ENCODE measurements around the gene FAM47C. TPM values are rescaled to one million over a fixed set of nuclear protein-coding genes. Genes with fewer than 3 reads are reported as not detected.
"Not testable (repeated sequence)": the region's sequence is repeated elsewhere in the genome, so short reads cannot be mapped to it uniquely, and the experiment has no call there.

The FAM47C gene
- not detected for total RNA-seq
- not detected for polyA plus RNA-seq
- long read RNA-seq, donor 1, result 0 reads
- long read RNA-seq, donor 2, result 0 reads

- 60 to 81% methylated on average over 24 of the region's 24 CpGs for WGBS, 2 donors
- intact Hi-C loops (cut with DNase I); H3K36me3 ChIP-seq (ENCODE audit: control insufficient read depth in 1 of 2, insufficient read depth in 2 of 2, low read length in 1 of 2); H3K27ac ChIP-seq (ENCODE audit: low read depth in 1 of 2, low read length in 2 of 2); H3K4me3 ChIP-seq (ENCODE audit: low read length in 2 of 2); H3K27me3 ChIP-seq (ENCODE audit: control insufficient read depth in 1 of 2, insufficient read depth in 2 of 2, low read length in 1 of 2); H3K9me3 ChIP-seq (ENCODE audit: control insufficient read depth, low read length); DNase-seq; H3K4me1 ChIP-seq (ENCODE audit: control insufficient read depth in 1 of 2, insufficient read depth in 2 of 2, low read length in 2 of 2): not testable (repeated sequence)
- ATAC-seq (ENCODE audit: low FRiP score), result peak; percentile 33
These were observed at the start of gene FAM47C for GRCh38 chrX:37008182-37008581. Gene FAM47C (plus strand): TSS chrX:37008366. CDS start chrX:37008411, 45 bp downstream.

DNA sequence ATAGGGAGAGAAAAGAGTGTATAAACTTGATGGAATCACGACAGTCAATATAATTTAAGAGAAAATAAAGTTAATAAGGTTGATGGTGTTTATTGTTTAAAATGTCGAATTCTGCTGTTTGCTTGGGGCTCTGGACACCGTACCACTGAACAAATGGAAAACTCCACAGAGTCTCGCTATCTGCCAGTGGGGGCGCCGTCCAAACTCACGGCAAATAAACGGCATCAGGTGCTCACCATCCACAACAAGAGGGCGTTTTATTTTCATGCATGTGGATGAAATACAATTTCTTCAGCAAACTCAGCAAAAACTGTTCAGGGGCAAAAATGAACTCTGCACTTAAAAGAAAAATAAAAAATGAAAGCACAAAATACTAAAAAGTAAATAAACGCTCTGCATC, 46.6 kb upstream of the FAM47C start:
- no peak overlapping the region for H3K4me3 ChIP-seq (ENCODE audit: low read length in 2 of 2)
- intact Hi-C loops (cut with DNase I), result no loop called here
- H3K27ac ChIP-seq (ENCODE audit: low read depth in 1 of 2, low read length in 2 of 2), result no peak overlapping the region
- ATAC-seq (ENCODE audit: low FRiP score) (no peak), DNase-seq (no peak)
- WGBS, 2 donors, result 39 to 63% methylated on average over 10 of the region's 10 CpGs
- H3K4me1 ChIP-seq (ENCODE audit: control insufficient read depth in 1 of 2, insufficient read depth in 2 of 2, low read length in 2 of 2), result no peaks in the 10 kb centered on the region
- no peaks in the 10 kb centered on the region for H3K27me3 ChIP-seq (ENCODE audit: control insufficient read depth in 1 of 2, insufficient read depth in 2 of 2, low read length in 1 of 2)
- H3K36me3 ChIP-seq (ENCODE audit: control insufficient read depth in 1 of 2, insufficient read depth in 2 of 2, low read length in 1 of 2), result no peaks in the 10 kb centered on the region
- H3K9me3 ChIP-seq (ENCODE audit: control insufficient read depth, low read length), result no peaks in the 10 kb centered on the region

DNA sequence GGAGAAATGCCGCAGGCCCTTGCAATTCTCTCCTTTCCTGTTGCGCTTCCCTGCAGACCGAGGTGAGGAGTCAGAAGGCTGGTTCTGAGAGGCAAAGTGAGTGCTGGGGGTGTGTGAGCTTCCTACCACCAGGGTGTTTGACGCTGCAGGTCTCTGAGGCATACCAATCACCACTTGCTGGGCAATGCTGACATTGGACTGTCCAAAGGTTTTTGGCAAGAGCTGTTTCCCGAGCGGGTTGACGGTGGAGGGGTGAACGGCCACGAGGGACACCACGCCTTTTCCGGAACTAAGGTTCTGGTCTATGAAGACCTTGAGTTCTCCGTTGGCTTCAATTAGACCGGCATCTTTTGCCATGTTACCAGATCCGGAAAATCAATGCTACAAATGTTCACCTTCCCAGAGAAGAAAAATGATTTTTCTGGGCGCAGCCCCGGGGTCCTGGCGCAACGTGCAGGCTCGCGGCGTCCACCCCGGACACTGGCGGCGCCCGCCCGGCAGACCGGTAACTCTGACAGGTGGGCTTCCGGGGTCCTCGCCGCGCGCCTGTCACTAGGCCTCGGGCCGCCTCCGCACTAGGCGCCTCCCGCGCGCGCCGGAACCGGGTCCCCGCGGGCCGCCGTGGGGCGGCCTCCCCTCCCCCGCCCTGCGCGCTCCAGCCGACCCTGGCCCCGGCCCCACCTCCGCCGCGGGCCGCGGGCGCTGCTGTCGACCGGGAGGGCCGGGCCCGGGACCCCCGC, 44.9 kb upstream of the FAM47C start:
- ATAC-seq (ENCODE audit: low FRiP score), result no peak
- H3K27me3 ChIP-seq (ENCODE audit: control insufficient read depth in 1 of 2, insufficient read depth in 2 of 2, low read length in 1 of 2), result no peaks in the 10 kb centered on the region
- peak overlapping the region in 1 of 2 donors; percentile 17 for H3K4me3 ChIP-seq (ENCODE audit: low read length in 2 of 2)
- WGBS, 2 donors, result 10 to 42% methylated on average over 40 to 63 of the region's 63 CpGs
- no peaks in the 10 kb centered on the region for H3K4me1 ChIP-seq (ENCODE audit: control insufficient read depth in 1 of 2, insufficient read depth in 2 of 2, low read length in 2 of 2)
- no peak for DNase-seq
- intact Hi-C loops (cut with DNase I), result no loop called here
- no peak overlapping the region for H3K27ac ChIP-seq (ENCODE audit: low read depth in 1 of 2, low read length in 2 of 2)
- no peaks in the 10 kb centered on the region for H3K9me3 ChIP-seq (ENCODE audit: control insufficient read depth, low read length)
- H3K36me3 ChIP-seq (ENCODE audit: control insufficient read depth in 1 of 2, insufficient read depth in 2 of 2, low read length in 1 of 2), result no peaks in the 10 kb centered on the region

DNA sequence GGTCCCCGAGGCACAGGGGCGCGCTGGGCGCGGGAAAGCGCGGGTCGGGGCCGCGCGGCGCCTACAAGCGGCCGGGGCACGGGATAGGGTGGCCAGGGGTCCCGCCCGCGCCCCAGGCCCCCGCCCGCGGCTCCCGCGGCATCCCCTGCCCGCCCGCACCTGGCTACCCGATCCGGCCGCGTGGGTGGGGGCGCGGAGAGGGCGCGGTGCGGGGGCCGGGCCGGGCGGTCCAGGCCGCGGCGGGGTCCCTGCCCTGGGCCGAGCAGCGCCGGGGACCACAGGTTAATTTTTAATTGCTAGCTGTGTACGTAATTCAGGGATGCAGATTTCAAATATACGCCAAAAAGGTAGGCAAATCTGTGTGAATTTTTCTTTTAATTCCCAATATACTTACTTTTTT, 44.3 kb upstream of the FAM47C start:
- no peaks in the 10 kb centered on the region for H3K27me3 ChIP-seq (ENCODE audit: control insufficient read depth in 1 of 2, insufficient read depth in 2 of 2, low read length in 1 of 2)
- intact Hi-C loops (cut with DNase I), result no loop called here
- H3K4me1 ChIP-seq (ENCODE audit: control insufficient read depth in 1 of 2, insufficient read depth in 2 of 2, low read length in 2 of 2), result no peaks in the 10 kb centered on the region
- no peaks in the 10 kb centered on the region for H3K9me3 ChIP-seq (ENCODE audit: control insufficient read depth, low read length)
- 5 to 26% methylated on average over 43 to 45 of the region's 45 CpGs for WGBS, 2 donors
- no peak overlapping the region for H3K27ac ChIP-seq (ENCODE audit: low read depth in 1 of 2, low read length in 2 of 2)
- ATAC-seq (ENCODE audit: low FRiP score) (no peak), DNase-seq (no peak)
- no peaks in the 10 kb centered on the region for H3K36me3 ChIP-seq (ENCODE audit: control insufficient read depth in 1 of 2, insufficient read depth in 2 of 2, low read length in 1 of 2)
- H3K4me3 ChIP-seq (ENCODE audit: low read length in 2 of 2), result peak overlapping the region in 1 of 2 donors; percentile 17

DNA sequence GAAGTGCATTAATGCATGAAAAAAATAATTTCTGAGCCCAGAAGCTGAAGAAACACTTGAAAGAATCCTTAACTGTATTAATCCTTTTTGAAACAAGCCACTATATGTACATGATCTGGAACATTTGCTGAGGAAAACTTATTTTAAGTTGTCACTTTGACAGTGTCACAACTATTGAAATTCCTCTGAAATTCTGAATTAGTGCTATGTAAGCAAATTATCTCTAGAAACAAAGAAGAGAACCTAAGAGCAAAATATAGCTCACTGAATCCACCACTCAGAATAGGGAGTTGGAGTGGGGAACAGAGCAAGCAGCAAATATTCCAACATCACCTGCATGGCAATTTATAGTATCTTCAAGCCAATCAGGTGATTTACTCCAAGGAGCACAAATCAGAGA, 34.6 kb upstream of the FAM47C start:
- DNase-seq (no peak), ATAC-seq (ENCODE audit: low FRiP score) (no peak)
- Histone ChIP-seq H3K4me3 (ENCODE audit: low read length in 2 of 2) (no peak overlapping the region), H3K27ac (ENCODE audit: low read depth in 1 of 2, low read length in 2 of 2) (no peak overlapping the region), H3K27me3 (ENCODE audit: control insufficient read depth in 1 of 2, insufficient read depth in 2 of 2, low read length in 1 of 2) (no peaks in the 10 kb centered on the region), H3K9me3 (ENCODE audit: control insufficient read depth, low read length) (no peaks in the 10 kb centered on the region), H3K4me1 (ENCODE audit: control insufficient read depth in 1 of 2, insufficient read depth in 2 of 2, low read length in 2 of 2) (no peaks in the 10 kb centered on the region), H3K36me3 (ENCODE audit: control insufficient read depth in 1 of 2, insufficient read depth in 2 of 2, low read length in 1 of 2) (no peaks in the 10 kb centered on the region)
- intact Hi-C loops (cut with DNase I), result no loop called here

- H3K4me1 ChIP-seq (ENCODE audit: control insufficient read depth in 1 of 2, insufficient read depth in 2 of 2, low read length in 2 of 2), result no peaks in the 10 kb centered on the region
- H3K9me3 ChIP-seq (ENCODE audit: control insufficient read depth, low read length), result no peaks in the 10 kb centered on the region
- intact Hi-C loops (cut with DNase I), result no loop called here
- no peak overlapping the region for H3K27ac ChIP-seq (ENCODE audit: low read depth in 1 of 2, low read length in 2 of 2)
- 79 to 92% methylated on average over 6 of the region's 6 CpGs for WGBS, 2 donors
- ATAC-seq (ENCODE audit: low FRiP score) (no peak), DNase-seq (no peak)
- H3K4me3 ChIP-seq (ENCODE audit: low read length in 2 of 2), result no peak overlapping the region
- H3K36me3 ChIP-seq (ENCODE audit: control insufficient read depth in 1 of 2, insufficient read depth in 2 of 2, low read length in 1 of 2), result no peaks in the 10 kb centered on the region
- no peaks in the 10 kb centered on the region for H3K27me3 ChIP-seq (ENCODE audit: control insufficient read depth in 1 of 2, insufficient read depth in 2 of 2, low read length in 1 of 2)
These were observed 33.3 kb upstream of the FAM47C start for GRCh38 chrX:36974911-36975310.

- Histone ChIP-seq H3K36me3 (ENCODE audit: control insufficient read depth in 1 of 2, insufficient read depth in 2 of 2, low read length in 1 of 2) (no peaks in the 10 kb centered on the region), H3K4me3 (ENCODE audit: low read length in 2 of 2) (no peak overlapping the region), H3K27ac (ENCODE audit: low read depth in 1 of 2, low read length in 2 of 2) (no peak overlapping the region), H3K9me3 (ENCODE audit: control insufficient read depth, low read length) (no peaks in the 10 kb centered on the region), H3K27me3 (ENCODE audit: control insufficient read depth in 1 of 2, insufficient read depth in 2 of 2, low read length in 1 of 2) (no peaks in the 10 kb centered on the region), H3K4me1 (ENCODE audit: control insufficient read depth in 1 of 2, insufficient read depth in 2 of 2, low read length in 2 of 2) (no peaks in the 10 kb centered on the region)
- 14 to 47% methylated on average over 2 of the region's 2 CpGs for WGBS, 2 donors
- DNase-seq, result no peak
- ATAC-seq (ENCODE audit: low FRiP score), result no peak
- intact Hi-C loops (cut with DNase I), result no loop called here
These were observed 29.3 kb upstream of the FAM47C start for GRCh38 chrX:36978886-36979285.

GRCh38 chrX:36983831-36984230, 24.3 kb upstream of the FAM47C start:
- Histone ChIP-seq H3K27me3 (ENCODE audit: control insufficient read depth in 1 of 2, insufficient read depth in 2 of 2, low read length in 1 of 2) (no peaks in the 10 kb centered on the region), H3K27ac (ENCODE audit: low read depth in 1 of 2, low read length in 2 of 2) (no peak overlapping the region), H3K4me3 (ENCODE audit: low read length in 2 of 2) (no peak overlapping the region), H3K36me3 (ENCODE audit: control insufficient read depth in 1 of 2, insufficient read depth in 2 of 2, low read length in 1 of 2) (no peaks in the 10 kb centered on the region), H3K4me1 (ENCODE audit: control insufficient read depth in 1 of 2, insufficient read depth in 2 of 2, low read length in 2 of 2) (no peaks in the 10 kb centered on the region), H3K9me3 (ENCODE audit: control insufficient read depth, low read length) (no peaks in the 10 kb centered on the region)
- DNase-seq (no peak), ATAC-seq (ENCODE audit: low FRiP score) (no peak)
- intact Hi-C loops (cut with DNase I), result no loop called here
- 49 to 53% methylated on average over 3 of the region's 3 CpGs for WGBS, 2 donors

DNA sequence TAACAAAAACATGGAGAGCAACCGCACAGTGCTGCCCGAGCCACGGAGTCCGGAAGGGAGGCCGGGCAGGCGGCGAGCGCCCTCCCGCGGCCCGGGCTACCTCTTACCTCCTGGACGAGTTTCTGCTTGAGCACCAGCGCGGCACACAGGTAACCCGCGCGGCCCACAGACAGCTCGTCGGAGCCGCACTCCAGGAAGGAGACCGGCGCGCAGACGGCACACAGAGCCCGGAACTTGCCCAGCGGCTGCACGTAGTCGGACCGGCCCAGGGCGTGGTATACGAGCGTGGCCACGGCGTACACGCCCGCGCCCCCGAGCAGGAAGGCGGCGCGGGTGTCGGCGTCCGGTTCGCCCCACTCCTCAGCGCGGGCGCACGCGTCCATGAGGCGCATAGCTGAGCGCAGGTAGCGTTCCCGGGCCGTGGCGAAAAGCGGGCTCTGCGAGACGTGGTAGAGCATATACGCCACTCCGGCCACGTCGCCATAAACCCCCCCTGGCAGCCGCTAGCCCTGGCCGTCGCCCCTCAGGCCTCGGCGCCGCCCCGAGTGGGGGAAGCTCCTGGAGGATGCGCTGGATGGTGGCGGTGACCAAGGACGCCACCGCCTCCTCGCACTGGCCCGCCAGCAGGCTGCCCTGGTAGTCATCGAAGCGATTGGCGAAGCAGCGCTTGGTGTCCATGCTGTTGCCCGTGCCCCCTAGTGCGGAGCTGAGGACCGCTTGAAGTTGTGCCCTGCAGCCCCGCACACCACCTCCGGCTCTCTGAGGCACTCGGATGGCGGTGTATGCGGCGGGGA, 22.6 kb upstream of the FAM47C start:
- H3K27ac ChIP-seq (ENCODE audit: low read depth in 1 of 2, low read length in 2 of 2); H3K27me3 ChIP-seq (ENCODE audit: control insufficient read depth in 1 of 2, insufficient read depth in 2 of 2, low read length in 1 of 2); H3K4me1 ChIP-seq (ENCODE audit: control insufficient read depth in 1 of 2, insufficient read depth in 2 of 2, low read length in 2 of 2); H3K9me3 ChIP-seq (ENCODE audit: control insufficient read depth, low read length); intact Hi-C loops (cut with DNase I); H3K36me3 ChIP-seq (ENCODE audit: control insufficient read depth in 1 of 2, insufficient read depth in 2 of 2, low read length in 1 of 2): not testable (repeated sequence)
- H3K4me3 ChIP-seq (ENCODE audit: low read length in 2 of 2), result peak overlapping the region; percentile 38 to 47
- DNase-seq, result peak in 1 of 2 donors; percentile 39
- WGBS, 2 donors, result 1 to 22% methylated on average over 61 to 82 of the region's 89 CpGs
- peak; percentile 68 for ATAC-seq (ENCODE audit: low FRiP score)
